ENCODE data around the gene SCMH1. TPM values are rescaled to one million over a fixed set of nuclear protein-coding genes. Genes with fewer than 3 reads are reported as not detected.

The SCMH1 gene
- total RNA-seq, 1 experiment from 2014 or later: 16.5 TPM

DNA sequence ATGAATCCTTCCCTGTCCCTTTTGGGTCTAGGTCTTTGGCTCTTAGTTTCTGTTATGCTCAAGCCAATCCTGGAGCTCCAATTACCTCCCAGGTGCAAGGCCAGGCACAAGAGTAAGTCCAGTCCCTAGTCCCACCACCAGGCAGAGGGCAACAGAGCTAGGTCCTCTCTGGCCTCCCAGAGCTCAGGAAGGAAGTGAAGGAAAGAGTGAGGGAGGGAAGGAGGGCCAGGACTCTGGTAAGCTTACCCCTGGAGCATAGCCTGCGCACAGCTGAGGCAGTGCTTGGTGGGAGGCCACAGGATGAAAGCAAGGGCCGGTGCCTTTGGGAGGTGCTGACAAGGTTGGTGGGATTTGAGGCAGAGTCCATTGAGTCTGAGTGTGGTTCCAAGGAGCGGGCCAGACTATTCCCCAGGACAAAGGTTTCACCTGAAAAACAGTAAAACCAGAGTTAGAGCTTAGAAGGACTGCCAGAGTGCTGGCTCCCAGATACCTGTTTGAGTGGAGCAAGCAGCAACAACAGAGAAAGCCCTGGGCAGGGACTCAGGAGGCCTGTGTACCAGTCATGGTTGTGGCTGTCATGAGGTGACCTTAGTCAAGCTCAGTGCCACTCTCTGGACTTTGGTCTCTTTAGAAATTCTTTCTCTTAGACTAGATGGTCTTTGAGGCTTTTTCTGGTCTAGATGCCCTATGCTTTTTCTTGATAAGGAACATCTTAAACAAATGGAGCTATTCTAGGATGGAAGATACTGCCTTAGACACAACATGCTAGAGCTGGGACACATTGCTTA lies 204.8 kb downstream of the SCMH1 start:
- Histone ChIP-seq H3K79me2 (ENCODE audit: insufficient read depth, low read length) (no peaks in the 10 kb centered on the region), H3K23me2 (ENCODE audit: insufficient read length, low read depth, low read length, poor library complexity, severe bottlenecking) (no peaks in the 10 kb centered on the region), H4K20me1 (ENCODE audit: control insufficient read depth, insufficient read depth, insufficient read length) (no peaks in the 10 kb centered on the region), H3K14ac (ENCODE audit: insufficient read depth, low read length) (no peak overlapping the region; the same call in 1 of the 2 replicates), H3T11ph (ENCODE audit: low read length) (no peak overlapping the region), H2BK20ac (ENCODE audit: low read depth, low read length, poor library complexity, severe bottlenecking) (no peak overlapping the region), H3K4ac (ENCODE audit: low read depth, low read length) (no peak overlapping the region), H4K8ac (replicated peaks; ENCODE audit: insufficient read length, low read depth, low read length) (no peak overlapping the region), H2BK5ac (ENCODE audit: insufficient read length, low read length) (no peak overlapping the region), H2AK5ac (ENCODE audit: insufficient read length, low read length) (no peak overlapping the region), H2BK15ac (ENCODE audit: low read depth, low read length) (no peak overlapping the region), H4K5ac (ENCODE audit: insufficient read length, low read depth, low read length) (no peak overlapping the region), H3K4me1 (ENCODE audit: insufficient read depth, low read length) (no peaks in the 10 kb centered on the region), H2AFZ (ENCODE audit: low read length) (no peak overlapping the region), H3K79me1 (ENCODE audit: insufficient read depth, low read depth, low read length, poor library complexity, severe bottlenecking) (no peaks in the 10 kb centered on the region), H3K27ac (ENCODE audit: insufficient read length, low read depth, low read length) (no peak overlapping the region), H3K27me3 (ENCODE audit: insufficient read depth, low read length) (no peaks in the 10 kb centered on the region), H3K23ac (ENCODE audit: insufficient read length, low read depth, low read length) (no peak overlapping the region), H3K4me2 (ENCODE audit: insufficient read depth, insufficient read length, low read length) (no peak overlapping the region), H2BK12ac (ENCODE audit: insufficient read length, low read depth, low read length) (no peak overlapping the region), H2BK120ac (ENCODE audit: low read depth, low read length, poor library complexity, severe bottlenecking) (no peak overlapping the region), H4K91ac (ENCODE audit: insufficient read length, low read depth, low read length) (no peak overlapping the region), H3K9me3 (ENCODE audit: control insufficient read depth, low read depth, low read length) (no peaks in the 10 kb centered on the region), H3K18ac (ENCODE audit: insufficient read length, low read depth, low read length) (no peak overlapping the region), H3K9ac (ENCODE audit: extremely low read depth, insufficient read length, low read length) (no peak overlapping the region), H3K56ac (ENCODE audit: insufficient read length, low read depth, low read length) (no peak overlapping the region)
- H3K27me3 Mint-ChIP-seq (ENCODE audit: low read depth): no peaks in the 10 kb centered on the region
- H3K4me3 Mint-ChIP-seq: no peak overlapping the region
- no peak for DNase-seq
- TF ChIP-seq, protein P1, sequence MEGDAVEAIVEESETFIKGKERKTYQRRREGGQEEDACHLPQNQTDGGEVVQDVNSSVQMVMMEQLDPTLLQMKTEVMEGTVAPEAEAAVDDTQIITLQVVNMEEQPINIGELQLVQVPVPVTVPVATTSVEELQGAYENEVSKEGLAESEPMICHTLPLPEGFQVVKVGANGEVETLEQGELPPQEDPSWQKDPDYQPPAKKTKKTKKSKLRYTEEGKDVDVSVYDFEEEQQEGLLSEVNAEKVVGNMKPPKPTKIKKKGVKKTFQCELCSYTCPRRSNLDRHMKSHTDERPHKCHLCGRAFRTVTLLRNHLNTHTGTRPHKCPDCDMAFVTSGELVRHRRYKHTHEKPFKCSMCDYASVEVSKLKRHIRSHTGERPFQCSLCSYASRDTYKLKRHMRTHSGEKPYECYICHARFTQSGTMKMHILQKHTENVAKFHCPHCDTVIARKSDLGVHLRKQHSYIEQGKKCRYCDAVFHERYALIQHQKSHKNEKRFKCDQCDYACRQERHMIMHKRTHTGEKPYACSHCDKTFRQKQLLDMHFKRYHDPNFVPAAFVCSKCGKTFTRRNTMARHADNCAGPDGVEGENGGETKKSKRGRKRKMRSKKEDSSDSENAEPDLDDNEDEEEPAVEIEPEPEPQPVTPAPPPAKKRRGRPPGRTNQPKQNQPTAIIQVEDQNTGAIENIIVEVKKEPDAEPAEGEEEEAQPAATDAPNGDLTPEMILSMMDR (conservative IDR thresholded peaks at IDR 0.05): no peak
- peaks cover 8 to 19% (median 11%) of the 10 kb centered on the region in 3 experiments for H3K36me3 Mint-ChIP-seq (ENCODE audit: insufficient read depth in 1 of 3, low read depth in 3 of 3)
- H3K27ac Mint-ChIP-seq: no peak overlapping the region
- no CpG with 5 or more reads among the region's 3 CpGs for WGBS (ENCODE audit: extremely low coverage, insufficient read length, low lambda C conversion rate)
- no peaks in the 10 kb centered on the region for H3K9me3 Mint-ChIP-seq
- H3K4me1 Mint-ChIP-seq: peaks cover 4 to 10% of the 10 kb centered on the region in 2 experiments

Data from H9 (cell line).